Breast epithelium (tissue), 3 donors: ENCODE results near the gene BRCA2.

Experiments
- CTCF ChIP-seq, 3 donors: fragments of 450-650 bp; IDR thresholded peaks; one replicate each; pipeline ENCODE4 v1.5.1; 2016 to 2017; ENCODE audit warnings: antibody characterized with exemption in 3 of 3, mild to moderate bottlenecking in 3 of 3, moderate library complexity in 3 of 3
- POLR2A ChIP-seq: fragments of 450-650 bp; IDR thresholded peaks from one replicate; pipeline ENCODE4 v1.6.1; 2016; ENCODE audit warnings: antibody characterized with exemption, mild to moderate bottlenecking, moderate library complexity
- POLR2AphosphoS5 ChIP-seq, 3 donors: sonication (generic); formaldehyde crosslinking; IDR thresholded peaks; one replicate each; pipeline ENCODE4 v1.6.1; 2017; ENCODE audit warnings: antibody characterized with exemption in 3 of 3

GRCh38 chr13:32414580-32414979 is 99.3 kb downstream of the BRCA2 start:
- TF ChIP-seq CTCF (IDR thresholded peaks at IDR 0.05) (no peak), POLR2A (no peak), POLR2AphosphoS5 (IDR thresholded peaks at IDR 0.05) (no peak)
